ENCODE data around the gene LAMB4.

The LAMB4 gene

GRCh38 chr7:107993891-107994291 is 136.3 kb downstream of the LAMB4 start:
- DNase-seq = no peak

GRCh38 chr7:107989618-107990373 is 140.4 kb downstream of the LAMB4 start:
- no peak for DNase-seq

DNA sequence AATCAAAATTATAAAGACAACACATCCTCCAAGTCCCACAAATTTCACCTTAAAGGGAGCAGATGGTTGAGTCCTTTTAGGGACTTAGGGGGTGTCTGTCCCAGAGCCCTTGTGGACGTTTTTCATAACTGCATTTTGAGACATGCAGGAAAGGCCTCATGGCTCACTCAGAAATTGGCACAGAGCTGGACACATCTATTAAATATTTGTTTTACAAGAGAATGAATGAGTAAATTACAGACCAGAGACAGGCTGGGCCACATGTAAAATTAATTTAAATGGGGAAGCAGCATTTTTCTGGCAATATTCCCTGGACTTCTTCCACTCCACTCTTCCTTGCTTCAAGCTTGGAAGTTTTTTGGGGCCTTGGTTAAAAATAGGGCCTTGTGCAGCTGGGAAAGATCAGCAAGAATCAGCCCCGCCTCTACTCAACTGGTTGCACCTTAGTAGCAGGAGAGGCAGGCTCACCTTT is 147.2 kb downstream of the LAMB4 start:
- DNase-seq = no peak

- DNase-seq = no peak
Measured at GRCh38 chr7:107982042-107982840, 147.9 kb downstream of the LAMB4 start.

DNA sequence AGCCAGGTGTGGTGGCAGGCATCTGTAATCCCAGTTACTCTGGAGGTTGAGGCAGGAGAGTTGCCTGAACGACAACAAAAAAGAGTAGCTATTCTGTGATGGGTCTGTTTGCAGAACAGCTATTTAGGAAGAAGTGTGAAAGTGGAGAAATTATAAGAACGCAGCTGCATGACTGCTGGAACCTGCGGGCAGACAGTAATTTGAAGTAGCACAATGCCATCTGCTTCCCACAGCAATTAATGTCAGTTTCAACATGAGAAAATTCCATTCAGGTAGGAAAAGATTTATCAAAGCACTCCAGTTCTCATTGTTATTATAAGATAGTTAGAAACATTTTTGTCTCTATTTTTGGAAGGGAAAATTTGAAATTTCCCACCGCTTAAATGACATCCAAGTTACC is 148.7 kb downstream of the LAMB4 start:
- DNase-seq = no peak

DNA sequence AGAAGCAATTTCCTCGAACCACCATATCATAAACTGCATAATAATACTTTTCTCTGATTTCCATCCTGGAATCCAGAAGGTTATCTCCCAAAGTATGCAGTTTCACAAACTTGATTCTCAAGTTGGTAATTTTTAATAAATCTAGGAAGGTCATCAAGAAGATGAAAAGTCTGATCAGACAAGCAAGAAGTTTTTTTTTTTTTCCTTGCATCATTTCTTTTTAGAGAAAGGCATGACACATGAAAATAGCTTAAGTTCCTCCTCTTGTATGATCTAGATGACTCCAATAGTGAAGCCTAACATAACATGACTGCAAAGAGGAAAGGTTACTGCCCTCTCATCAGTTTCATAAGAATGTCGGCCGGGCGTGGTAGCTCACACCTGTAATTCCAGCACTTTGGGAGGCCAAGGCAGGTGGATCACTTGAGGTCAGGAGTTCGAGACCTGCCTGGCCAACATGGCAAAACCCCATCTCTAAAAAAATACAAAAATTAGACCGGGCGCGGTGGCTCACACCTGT is 149.4 kb downstream of the LAMB4 start:
- DNase-seq = no peak

GRCh38 chr7:107980171-107980570 is 150.0 kb downstream of the LAMB4 start:
- DNase-seq = no peak

GRCh38 chr7:107978815-107979408 is 151.2 kb downstream of the LAMB4 start:
- DNase-seq = no peak

GRCh38 chr7:107977048-107977447 is 153.1 kb downstream of the LAMB4 start:
- no peak for DNase-seq

- no peak for DNase-seq
Measured at GRCh38 chr7:107976620-107977019, 153.5 kb downstream of the LAMB4 start.

DNA sequence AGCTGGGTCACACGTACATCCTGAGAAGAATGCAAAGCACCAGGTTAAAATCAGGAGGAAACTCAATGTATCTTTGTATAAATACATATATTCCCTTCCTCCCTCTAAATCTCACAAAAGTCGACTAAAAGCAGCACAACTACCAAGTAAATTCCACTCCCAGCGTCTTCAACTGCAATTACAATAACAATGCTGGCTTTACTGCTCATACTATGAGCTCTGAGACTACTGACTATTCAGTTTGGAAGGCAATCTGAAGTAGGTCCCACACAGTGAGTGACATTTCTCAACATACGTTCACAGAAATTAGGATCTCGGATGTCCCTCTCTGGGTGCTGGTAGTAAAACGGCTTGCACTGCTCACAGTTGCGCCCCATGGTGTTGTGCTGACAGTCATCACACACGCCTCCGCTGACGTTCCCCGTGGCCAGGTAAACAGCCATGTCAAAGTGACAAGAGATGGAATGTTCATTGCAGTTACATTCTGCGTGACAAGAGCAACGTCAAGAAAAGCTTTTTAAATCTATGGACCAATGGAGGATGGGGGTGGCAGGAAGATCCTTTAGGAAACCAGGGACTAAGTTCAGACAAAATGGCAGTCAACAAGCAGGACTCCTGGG is 154.7 kb downstream of the LAMB4 start:
- DNase-seq = no peak

- no peak for DNase-seq
Measured at GRCh38 chr7:107973861-107974260, 156.3 kb downstream of the LAMB4 start.

All from C1 segment of cervical spinal cord (tissue), 14 donors.